Esophagus squamous epithelium (tissue), 5 donors: ENCODE measurements around the gene ZNF831. TPM values are rescaled to one million over a fixed set of nuclear protein-coding genes. Genes with fewer than 3 reads are reported as not detected.
A peak's percentile ranks its signal among the peaks of the same experiment; 100 is the strongest.

Source experiments
- DNase-seq: peaks from one replicate; lab custom pipeline; 2025; lab: John Stamatoyannopoulos, UW
- H3K27ac ChIP-seq, 4 donors: fragments of 200-600 bp; sonication (generic); one replicate each; pipeline ENCODE4 v1.5.1; 2016 to 2019; ENCODE audit warnings: mild to moderate bottlenecking in 1 of 4
- H3K27me3 ChIP-seq, 4 donors: fragments of 200-600 bp; sonication (generic); 1 replicate in 3 of 4; 2 replicates in 1 of 4; pipeline versions ENCODE4 v1.5.1 to v1.6.0; 2017 to 2021; ENCODE audit warnings: antibody characterized with exemption in 1 of 4
- H3K36me3 ChIP-seq, 3 donors: fragments of 200-600 bp; sonication (generic); one replicate each; pipeline ENCODE4 v1.5.1; 2016 to 2019
- H3K4me1 ChIP-seq, 3 donors: fragments of 200-600 bp; sonication (generic); one replicate each; pipeline ENCODE4 v1.5.1; 2017 to 2019
- H3K4me3 ChIP-seq, 4 donors: fragments of 200-600 bp; sonication (generic); 1 replicate in 3 of 4; 2 replicates in 1 of 4; pipeline ENCODE4 v1.5.1; 2016 to 2019; ENCODE audit warnings: mild to moderate bottlenecking in 2 of 4, moderate library complexity in 1 of 4
- H3K9me3 ChIP-seq, 3 donors: fragments of 200-600 bp; sonication (generic); one replicate each; pipeline ENCODE4 v1.5.1; 2016 to 2019
- CTCF ChIP-seq, 6 experiments: fragments of 450-650 bp in 4 of 6; fragments of 200-600 bp in 2 of 6; sonication (generic) in 2 of 6; IDR thresholded peaks; one replicate each; pipeline ENCODE4 v1.5.1; 2016 to 2019; ENCODE audit warnings: antibody characterized with exemption in 6 of 6, mild to moderate bottlenecking in 4 of 6, moderate library complexity in 4 of 6
- POLR2A ChIP-seq, 4 donors: fragments of 450-650 bp; IDR thresholded peaks; one replicate each; pipeline ENCODE4 v1.6.1; 2017; ENCODE audit warnings: antibody characterized with exemption in 4 of 4, mild to moderate bottlenecking in 4 of 4, moderate library complexity in 3 of 4
- WGBS, 2 donors: methylation state at CpG; one replicate each; pipeline ENCODE4 v1.1.5; 2018; 5-methylcytosine and 5-hydroxymethylcytosine counted together
- intact Hi-C: fragments of 100-400 bp; cut with DNase I; formaldehyde crosslinking; loops from one replicate; pipeline ENCODE4 v1.15.0; 2022
- total RNA-seq, 4 donors: library from RNA; depleted of rRNA; stranded (reverse); fragments of >200 nt; gene quantifications; one replicate each; pipeline ENCODE4 v1.1.0, GENCODE V29; 2016
- donor health status: DM: yes; HTN: yes; CAD: no.

Gene ZNF831
- total RNA-seq, 4 donors from 2014 or later = 0.38 to 1.7 (median 0.60) TPM

GRCh38 chr20:59165396-59165795 lies 1.8 kb downstream of the ZNF831 start:
- intact Hi-C loops = no loop called here
- Histone ChIP-seq H3K27me3 (no peaks in the 10 kb centered on the region), H3K9me3 (no peaks in the 10 kb centered on the region), H3K4me3 (peak overlapping the region in 2 of 4 donors; percentile 3 to 16), H3K4me1 (peaks cover 0 to under 1% (median 0%) of the 10 kb centered on the region in 3 donors), H3K27ac (peak overlapping the region; percentile 9 to 66 (median 46)), H3K36me3 (no peaks in the 10 kb centered on the region)
- DNase-seq = no peak
- WGBS, 2 donors = 72 to 87% methylated on average over 1 of the region's 1 CpG
- TF ChIP-seq POLR2A (IDR thresholded peaks at IDR 0.05) (no peak), CTCF (IDR thresholded peaks at IDR 0.05) (no peak)

GRCh38 chr20:59165891-59166709 lies 2.5 kb downstream of the ZNF831 start:
- TF ChIP-seq CTCF (IDR thresholded peaks at IDR 0.05) (no peak), POLR2A (IDR thresholded peaks at IDR 0.05) (peak in 1 of 4 donors; percentile 33)
- no peaks in the 10 kb centered on the region for H3K9me3 ChIP-seq
- intact Hi-C loops = no loop called here
- DNase-seq = no peak
- H3K4me3 ChIP-seq = peak overlapping the region in 2 of 4 donors; percentile 3 to 12
- H3K4me1 ChIP-seq = no peaks in the 10 kb centered on the region
- no peaks in the 10 kb centered on the region for H3K36me3 ChIP-seq
- H3K27me3 ChIP-seq = peaks cover 0 to 4% (median 0%) of the 10 kb centered on the region in 4 donors
- 62 to 71% methylated on average over 11 of the region's 11 CpGs for WGBS, 2 donors
- peak overlapping the region in 3 of 4 donors; percentile 9 to 66 (median 36) for H3K27ac ChIP-seq

GRCh38 chr20:59170406-59171349 lies 7.1 kb downstream of the ZNF831 start:
- Histone ChIP-seq H3K4me3 (no peak overlapping the region), H3K27ac (no peak overlapping the region), H3K4me1 (no peaks in the 10 kb centered on the region), H3K36me3 (no peaks in the 10 kb centered on the region), H3K9me3 (no peaks in the 10 kb centered on the region), H3K27me3 (peaks cover 0 to 4% (median 0%) of the 10 kb centered on the region in 4 donors)
- TF ChIP-seq POLR2A (IDR thresholded peaks at IDR 0.05) = no peak
- TF ChIP-seq CTCF (IDR thresholded peaks at IDR 0.05) = no peak
- DNase-seq = no peak
- intact Hi-C loops = no loop called here
- 71 to 76% methylated on average over 3 to 5 of the region's 6 CpGs for WGBS, 2 donors

GRCh38 chr20:59171986-59172385 lies 8.4 kb downstream of the ZNF831 start:
- Histone ChIP-seq H3K4me3 (no peak overlapping the region), H3K27ac (no peak overlapping the region), H3K27me3 (peaks cover 0 to 4% (median 0%) of the 10 kb centered on the region in 4 donors), H3K4me1 (peaks cover 0 to 2% (median 0%) of the 10 kb centered on the region in 3 donors), H3K9me3 (no peaks in the 10 kb centered on the region), H3K36me3 (no peaks in the 10 kb centered on the region)
- 83 to 91% methylated on average over 8 of the region's 8 CpGs for WGBS, 2 donors
- DNase-seq = no peak
- intact Hi-C loops = no loop called here
- TF ChIP-seq CTCF (IDR thresholded peaks at IDR 0.05) = no peak
- TF ChIP-seq POLR2A (IDR thresholded peaks at IDR 0.05) = no peak
